IPS-18a (cell line): ENCODE data around the gene COL5A1.

Experiments
- H3K27ac ChIP-seq: one replicate; pipeline ENCODE4 v1.5.1; 2013; ENCODE audit warnings: low read length
- H3K27me3 ChIP-seq: one replicate; pipeline ENCODE4 v1.6.1; 2013; ENCODE audit warnings: mild to moderate bottlenecking, low read length; ENCODE audit not compliant: control insufficient read depth, insufficient read depth
- H3K36me3 ChIP-seq: one replicate; pipeline ENCODE4 v1.6.1; 2013; ENCODE audit warnings: low read depth, low read length; ENCODE audit not compliant: control insufficient read depth
- H3K4me1 ChIP-seq: one replicate; pipeline ENCODE4 v1.6.1; 2013; ENCODE audit warnings: low read depth, low read length; ENCODE audit not compliant: control insufficient read depth
- H3K4me3 ChIP-seq: one replicate; pipeline ENCODE4 v1.5.1; 2013; ENCODE audit warnings: low read length
- H3K9ac ChIP-seq: one replicate; pipeline ENCODE4 v1.6.1; 2013; ENCODE audit warnings: mild to moderate bottlenecking, low read length, moderate library complexity
- H3K9me3 ChIP-seq: one replicate; pipeline ENCODE4 v1.6.1; 2013; ENCODE audit warnings: low read depth, low read length; ENCODE audit not compliant: control insufficient read depth

The COL5A1 gene

DNA sequence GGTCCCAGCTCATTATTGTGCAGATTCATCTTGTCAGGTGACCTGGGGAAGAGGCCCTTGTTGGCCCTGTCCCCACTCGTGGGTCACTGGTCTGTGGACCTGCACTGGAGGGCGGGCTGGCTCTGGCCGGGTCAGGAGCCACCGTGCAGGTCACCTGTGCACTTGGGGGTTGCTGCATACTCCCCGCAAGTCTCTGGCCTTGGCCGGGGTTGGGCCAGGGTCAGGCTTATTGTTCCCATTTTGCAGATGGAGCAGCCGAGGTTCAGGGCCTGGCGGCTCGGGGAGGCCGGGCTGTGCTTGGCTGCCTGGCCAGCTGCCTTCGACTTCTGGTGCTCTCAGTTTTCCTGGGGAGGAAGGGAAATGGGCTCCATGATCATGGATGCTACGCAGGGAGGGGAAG is 130.7 kb downstream of the COL5A1 start:
- no peak overlapping the region for H3K9ac ChIP-seq
- no peak overlapping the region for H3K27ac ChIP-seq
- no peak overlapping the region for H3K4me3 ChIP-seq
- no peaks in the 10 kb centered on the region for H3K27me3 ChIP-seq
- H3K4me1 ChIP-seq: no peaks in the 10 kb centered on the region
- no peaks in the 10 kb centered on the region for H3K36me3 ChIP-seq
- no peaks in the 10 kb centered on the region for H3K9me3 ChIP-seq

DNA sequence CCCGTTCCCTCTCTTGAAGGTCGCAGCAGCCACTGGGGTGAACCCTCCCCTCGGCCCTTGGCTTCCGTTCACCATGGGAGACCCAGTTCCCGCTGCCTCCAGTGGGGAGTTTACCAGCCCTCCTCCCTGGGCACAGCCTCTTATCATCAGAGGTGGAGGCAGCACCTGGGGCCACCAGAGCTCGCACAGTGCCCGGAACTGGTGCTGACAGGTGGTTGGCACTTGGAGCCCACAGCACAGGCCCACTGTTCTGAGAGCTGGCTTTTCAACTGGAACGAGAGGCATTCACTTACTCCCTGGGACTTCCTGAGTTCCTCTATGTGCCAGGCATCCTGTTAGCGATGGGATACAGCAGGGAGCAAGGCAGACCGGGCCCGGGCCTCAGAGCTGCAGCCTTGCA is 132.2 kb downstream of the COL5A1 start:
- Histone ChIP-seq H3K9ac (no peak overlapping the region), H3K36me3 (no peaks in the 10 kb centered on the region), H3K27ac (no peak overlapping the region), H3K4me1 (no peaks in the 10 kb centered on the region), H3K4me3 (no peak overlapping the region), H3K9me3 (no peaks in the 10 kb centered on the region), H3K27me3 (no peaks in the 10 kb centered on the region)

DNA sequence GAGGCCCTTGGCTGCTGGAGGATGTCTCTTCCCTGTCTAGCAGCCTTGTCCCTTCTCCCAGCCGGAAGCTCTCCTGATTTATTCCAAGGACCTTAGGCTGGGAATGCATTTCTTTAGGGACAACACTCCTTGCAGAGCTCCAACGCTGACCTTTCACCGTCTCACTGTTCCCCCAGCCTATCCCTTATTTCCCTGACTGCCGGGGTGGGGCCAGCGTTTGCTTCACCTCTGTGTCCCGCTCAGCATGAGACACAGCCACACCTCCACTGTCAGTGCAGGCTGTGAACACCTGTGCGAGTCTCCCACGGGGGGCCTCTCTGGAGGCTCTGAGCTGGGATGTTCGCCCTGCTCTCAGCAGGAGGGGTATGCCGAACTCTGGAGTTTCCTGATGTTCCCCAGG is 132.8 kb downstream of the COL5A1 start:
- Histone ChIP-seq H3K4me3 (no peak overlapping the region), H3K27ac (no peak overlapping the region)

DNA sequence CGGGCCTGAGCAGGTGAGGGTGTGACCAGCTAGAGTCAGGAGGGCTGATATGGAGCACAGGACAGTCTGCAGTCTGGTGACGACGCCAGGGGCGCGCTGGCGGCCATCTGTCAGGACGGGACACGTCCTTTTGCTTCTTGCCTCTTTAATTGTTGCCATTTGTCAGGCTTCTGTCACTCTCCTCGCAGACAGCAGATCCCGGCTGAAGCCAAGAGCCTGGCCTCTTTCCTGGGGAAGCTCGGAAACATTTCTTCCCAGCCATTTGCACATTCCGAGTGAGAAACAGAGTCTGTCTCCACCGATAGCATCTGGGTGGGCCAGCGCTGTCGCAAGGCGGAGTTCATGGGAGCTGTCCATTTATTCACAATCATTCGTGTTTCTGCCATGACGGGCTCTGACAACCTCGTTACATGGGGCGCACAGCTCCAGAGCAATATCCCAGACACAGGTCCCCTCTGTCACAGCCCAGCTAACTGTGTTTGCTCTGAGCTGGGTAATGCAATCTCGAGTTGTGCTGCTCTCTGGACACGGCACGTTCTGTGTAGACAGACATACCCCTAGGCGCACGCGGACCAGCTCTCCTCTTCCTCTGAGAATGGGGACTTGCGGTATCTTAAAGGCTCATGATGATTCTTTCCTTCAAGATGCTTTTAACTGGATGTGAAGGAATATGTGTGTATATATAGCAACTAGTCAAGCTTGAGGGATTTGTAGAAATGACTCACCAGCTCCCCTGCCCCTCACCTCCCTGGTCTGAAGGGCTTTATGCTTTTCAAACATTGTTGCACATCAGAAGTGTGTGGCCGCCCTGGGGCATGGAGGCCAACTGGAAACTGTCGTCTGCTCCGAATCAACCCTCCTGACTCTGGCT is 133.7 kb downstream of the COL5A1 start:
- H3K4me1 ChIP-seq: no peaks in the 10 kb centered on the region
- no peaks in the 10 kb centered on the region for H3K27me3 ChIP-seq
- no peak overlapping the region for H3K9ac ChIP-seq
- H3K9me3 ChIP-seq: no peaks in the 10 kb centered on the region
- H3K27ac ChIP-seq: no peak overlapping the region
- no peak overlapping the region for H3K4me3 ChIP-seq
- H3K36me3 ChIP-seq: no peaks in the 10 kb centered on the region

More for the DNA sequence above, 132.8 kb downstream of the COL5A1 start:
- Histone ChIP-seq H3K9me3 (no peaks in the 10 kb centered on the region), H3K4me1 (no peaks in the 10 kb centered on the region), H3K36me3 (no peaks in the 10 kb centered on the region), H3K27me3 (no peaks in the 10 kb centered on the region), H3K9ac (no peak overlapping the region)

DNA sequence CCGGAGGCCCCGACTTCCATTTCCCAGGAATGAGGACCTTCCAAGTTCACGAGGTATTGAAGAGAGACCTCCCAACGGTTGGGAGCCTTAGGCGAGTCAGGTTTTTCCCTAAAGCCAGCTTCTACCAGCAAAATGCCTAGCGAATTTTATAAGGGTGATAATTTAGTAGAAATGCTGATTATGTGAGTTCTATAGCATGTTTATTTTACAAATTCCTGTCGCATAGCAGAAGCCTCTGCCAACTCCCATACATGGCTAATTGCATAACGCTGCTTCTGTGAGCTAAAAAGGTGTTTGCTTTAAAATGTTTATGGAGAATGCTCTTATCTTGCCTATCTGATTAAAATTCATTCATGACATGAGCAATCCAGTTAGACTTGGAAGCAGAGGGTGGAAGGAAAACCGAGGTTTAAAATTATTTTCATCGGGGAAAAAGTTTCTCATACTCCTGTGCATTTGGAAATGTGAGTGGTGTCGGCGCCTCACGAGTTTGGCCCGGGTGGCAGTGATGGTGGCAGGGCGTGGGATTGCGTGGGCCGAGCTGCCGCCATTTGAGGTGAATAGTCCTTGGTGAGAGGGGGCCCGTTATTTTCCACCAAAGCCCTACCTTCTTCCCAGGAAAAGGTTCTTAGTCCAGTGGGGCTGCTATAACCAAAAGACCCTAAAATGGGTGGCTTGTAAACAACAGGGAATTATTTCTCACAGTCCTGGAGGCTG is 134.6 kb downstream of the COL5A1 start:
- H3K27me3 ChIP-seq: no peaks in the 10 kb centered on the region
- no peak overlapping the region for H3K4me3 ChIP-seq
- H3K9me3 ChIP-seq: no peaks in the 10 kb centered on the region
- H3K27ac ChIP-seq: no peak overlapping the region
- no peaks in the 10 kb centered on the region for H3K36me3 ChIP-seq
- no peak overlapping the region for H3K9ac ChIP-seq
- H3K4me1 ChIP-seq: no peaks in the 10 kb centered on the region

DNA sequence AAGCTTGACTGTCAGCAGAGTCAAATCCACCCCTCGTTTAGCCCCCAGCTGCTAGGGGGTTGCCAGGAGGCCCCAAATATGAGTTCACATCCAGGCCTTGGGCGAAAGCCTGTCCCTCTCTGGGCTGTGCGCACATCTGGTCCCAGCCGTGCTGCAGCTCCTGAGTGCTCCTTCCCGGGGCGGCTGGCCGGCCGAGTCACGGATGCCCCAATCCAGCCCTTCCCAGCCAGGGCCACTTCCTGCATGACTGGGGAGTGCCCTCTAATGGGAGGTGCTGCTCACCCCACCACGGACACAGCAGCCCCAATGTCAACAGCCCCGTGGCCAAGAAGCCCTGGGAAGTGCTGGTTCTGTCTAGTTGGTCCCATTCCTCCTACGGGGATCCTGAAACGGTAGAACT is 135.6 kb downstream of the COL5A1 start:
- no peaks in the 10 kb centered on the region for H3K9me3 ChIP-seq
- no peaks in the 10 kb centered on the region for H3K27me3 ChIP-seq
- H3K4me1 ChIP-seq: no peaks in the 10 kb centered on the region
- no peak overlapping the region for H3K4me3 ChIP-seq
- H3K36me3 ChIP-seq: no peaks in the 10 kb centered on the region
- H3K9ac ChIP-seq: no peak overlapping the region
- no peak overlapping the region for H3K27ac ChIP-seq

DNA sequence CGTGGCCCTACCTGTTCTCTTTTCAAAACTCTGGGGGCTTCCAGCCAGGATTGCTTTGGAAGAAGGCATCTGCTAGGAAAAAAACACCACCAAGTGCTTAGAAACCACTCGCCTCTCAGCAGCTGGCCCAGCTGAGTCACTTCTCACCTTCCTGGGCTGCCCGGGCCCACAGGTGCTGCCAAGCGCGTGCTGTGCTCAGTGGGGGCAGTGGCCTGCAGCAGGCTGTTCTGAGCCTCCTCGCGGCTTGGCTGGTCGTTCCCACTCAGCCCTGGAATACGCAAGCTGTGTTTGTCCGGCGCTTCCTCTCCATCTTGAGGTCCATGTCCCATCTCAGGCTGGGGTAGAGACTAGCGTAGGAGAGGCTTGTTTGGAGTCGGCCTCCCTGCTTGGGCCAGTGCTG is 136.6 kb downstream of the COL5A1 start:
- Histone ChIP-seq H3K27me3 (no peaks in the 10 kb centered on the region), H3K27ac (no peak overlapping the region), H3K4me3 (no peak overlapping the region), H3K9ac (no peak overlapping the region), H3K36me3 (no peaks in the 10 kb centered on the region), H3K4me1 (no peaks in the 10 kb centered on the region), H3K9me3 (no peaks in the 10 kb centered on the region)

DNA sequence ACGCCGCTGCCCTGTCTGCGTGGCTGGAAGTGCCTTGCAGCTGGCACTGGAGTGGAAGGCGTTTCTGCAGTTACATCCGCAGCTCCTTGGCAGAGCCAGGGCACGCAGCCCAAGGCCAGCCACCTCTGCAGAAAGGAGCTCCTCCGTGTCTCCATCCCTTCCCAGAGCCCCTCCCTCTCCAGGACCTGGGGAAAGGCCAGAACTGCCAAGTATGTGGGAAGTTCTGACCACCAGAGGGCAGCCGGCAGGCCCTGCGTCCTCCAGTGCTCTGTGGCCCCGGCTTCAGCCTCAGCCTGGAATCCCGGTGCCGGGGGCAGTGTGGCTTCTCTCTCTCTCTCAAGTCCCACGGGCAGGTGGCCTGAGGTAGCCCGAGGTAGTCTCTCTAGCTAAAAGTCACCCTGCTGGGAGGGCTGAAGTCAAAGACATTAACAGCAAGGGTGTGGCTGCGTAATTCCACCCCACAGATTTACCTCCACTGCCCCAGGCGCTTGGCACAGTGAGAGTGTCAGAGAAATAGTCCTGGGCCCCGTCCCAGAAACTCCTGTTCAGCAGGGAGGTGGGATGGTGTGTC is 137.3 kb downstream of the COL5A1 start:
- Histone ChIP-seq H3K9ac (no peak overlapping the region), H3K4me1 (no peaks in the 10 kb centered on the region), H3K27me3 (no peaks in the 10 kb centered on the region), H3K9me3 (no peaks in the 10 kb centered on the region), H3K27ac (no peak overlapping the region), H3K4me3 (no peak overlapping the region), H3K36me3 (no peaks in the 10 kb centered on the region)

DNA sequence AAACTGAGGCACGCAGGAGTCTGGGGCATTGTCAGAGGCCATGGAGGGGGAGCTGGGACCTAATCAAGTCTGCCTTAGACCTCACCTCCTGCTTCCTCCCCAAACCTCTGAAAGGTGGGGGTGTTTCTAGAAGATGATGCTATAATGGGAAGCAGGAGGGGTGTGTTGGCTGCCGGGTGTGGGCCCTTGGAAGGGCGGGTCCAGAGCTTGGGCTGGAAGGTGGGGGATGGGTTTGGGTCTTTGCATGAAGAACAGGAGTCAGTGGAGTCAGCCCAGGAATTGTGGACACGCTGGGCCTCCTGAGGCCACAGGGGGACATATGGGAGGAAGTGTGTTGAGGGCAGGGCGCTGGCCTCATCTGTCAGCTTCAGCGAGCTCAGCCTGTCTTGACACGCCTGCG is 138.0 kb downstream of the COL5A1 start:
- Histone ChIP-seq H3K27me3 (no peaks in the 10 kb centered on the region), H3K9me3 (no peaks in the 10 kb centered on the region), H3K27ac (no peak overlapping the region), H3K4me1 (no peaks in the 10 kb centered on the region), H3K9ac (no peak overlapping the region), H3K36me3 (no peaks in the 10 kb centered on the region), H3K4me3 (no peak overlapping the region)

DNA sequence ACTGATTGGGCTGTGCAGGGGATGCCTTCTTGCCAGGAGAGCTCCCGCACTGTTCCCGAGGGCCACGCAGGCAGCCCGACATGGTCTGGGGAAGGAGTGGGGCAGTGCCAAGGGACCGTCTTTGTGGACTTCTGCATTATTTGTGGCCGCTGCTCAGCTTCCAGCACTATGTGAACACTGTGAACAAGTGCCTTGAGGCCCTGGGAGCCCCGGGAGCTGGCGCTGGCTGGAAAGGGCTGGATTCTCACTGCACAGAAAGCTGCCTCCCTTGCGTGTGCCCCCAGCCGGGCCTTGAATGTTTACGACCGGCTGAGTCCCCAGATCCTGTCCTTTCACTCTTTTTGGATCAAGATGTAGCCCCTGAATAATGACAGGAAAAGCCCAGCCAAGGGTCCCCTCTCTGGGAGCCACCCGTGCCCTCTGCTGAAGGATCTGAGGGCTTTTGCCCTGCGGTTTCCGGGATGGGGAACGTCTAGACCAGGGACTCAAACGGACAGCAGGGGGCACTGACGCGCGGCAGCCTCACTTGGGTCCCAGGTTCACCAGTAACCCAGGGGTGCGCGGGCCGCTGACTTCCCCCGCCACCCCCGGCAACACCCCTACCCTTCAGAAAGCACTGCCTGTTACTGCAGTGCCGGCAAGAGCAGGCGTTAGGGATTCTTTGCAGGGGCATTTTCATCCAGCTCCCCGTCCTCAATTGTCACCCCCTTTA is 140.1 kb downstream of the COL5A1 start:
- no peak overlapping the region for H3K4me3 ChIP-seq
- no peaks in the 10 kb centered on the region for H3K4me1 ChIP-seq
- no peaks in the 10 kb centered on the region for H3K36me3 ChIP-seq
- H3K9ac ChIP-seq: no peak overlapping the region
- H3K9me3 ChIP-seq: no peaks in the 10 kb centered on the region
- H3K27ac ChIP-seq: no peak overlapping the region
- H3K27me3 ChIP-seq: no peaks in the 10 kb centered on the region

DNA sequence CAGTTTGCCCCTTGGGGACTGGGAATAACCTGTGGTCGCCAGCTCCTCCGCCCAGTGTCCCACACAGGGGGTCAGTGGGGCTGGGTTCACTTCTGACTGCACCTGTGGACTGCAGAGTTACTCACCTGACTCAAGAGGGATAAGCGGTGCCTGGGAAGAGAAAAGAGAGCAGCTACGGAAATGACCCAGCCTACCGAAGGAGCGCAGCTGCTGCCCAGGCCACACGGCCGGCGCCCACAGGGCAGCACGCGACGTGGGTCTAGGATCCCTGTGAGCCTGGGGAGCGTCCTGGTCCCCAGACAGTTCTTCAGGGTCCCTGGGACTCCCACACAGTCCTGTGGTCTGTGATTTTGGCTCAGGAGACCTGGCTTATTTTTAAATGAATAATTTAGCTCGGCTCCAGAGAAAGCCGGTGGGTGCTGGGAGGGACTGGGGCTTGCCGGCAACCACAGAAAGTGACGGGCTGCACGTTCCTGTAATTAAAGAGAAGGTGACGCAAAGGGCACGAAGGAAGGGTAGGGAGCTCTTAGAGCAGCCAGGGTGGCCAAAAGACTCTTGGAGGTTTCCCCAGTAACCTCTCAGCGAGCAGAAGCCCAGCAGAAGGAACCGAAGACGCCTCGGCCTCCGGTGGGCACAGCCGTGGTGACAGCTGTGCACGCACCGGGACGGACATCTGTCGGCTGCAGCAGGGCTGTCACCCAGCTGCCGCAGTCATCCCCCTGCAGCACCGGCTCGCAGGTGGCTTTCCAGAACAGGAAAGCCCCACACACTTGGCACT is 141.5 kb downstream of the COL5A1 start:
- Histone ChIP-seq H3K4me3 (no peak overlapping the region), H3K9ac (no peak overlapping the region), H3K4me1 (no peaks in the 10 kb centered on the region), H3K36me3 (no peaks in the 10 kb centered on the region), H3K27ac (no peak overlapping the region), H3K27me3 (no peaks in the 10 kb centered on the region), H3K9me3 (no peaks in the 10 kb centered on the region)
